WI38 (cell line): ENCODE data around the gene NHEJ1.
A peak's percentile ranks its signal among the peaks of the same experiment; 100 is the strongest.

Experiments used
- H3K4me3 ChIP-seq: 2 replicates; pipeline ENCODE4 v1.5.1; 2011; ENCODE audit warnings: low read depth, mild to moderate bottlenecking, control low read depth, low read length
- TF ChIP-seq, protein P1 (sequence below): IDR thresholded peaks from 2 replicates; pipeline ENCODE4 v1.5.1; 2012; ENCODE audit warnings: low read depth, mild to moderate bottlenecking, control low read depth, low read length

The NHEJ1 gene

DNA sequence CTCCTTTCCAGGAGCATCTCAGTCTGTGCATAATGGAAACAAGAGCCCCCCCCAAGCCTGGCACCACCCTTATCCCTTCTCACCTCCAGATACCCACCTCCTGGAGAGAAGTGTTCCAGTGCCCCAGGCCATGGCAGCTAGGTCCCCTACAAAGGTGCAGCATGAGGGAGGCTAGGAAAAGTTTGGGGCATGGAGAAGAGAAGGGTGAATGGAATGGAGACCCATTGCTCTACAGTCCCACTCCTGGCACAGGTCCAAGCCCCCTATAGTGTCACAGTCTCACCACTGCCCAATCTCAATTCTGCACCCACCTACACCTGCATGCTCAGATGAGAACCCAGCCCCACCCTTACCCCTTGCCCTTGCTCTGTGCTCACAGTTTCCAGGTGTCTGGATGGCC lies 8.3 kb upstream of the NHEJ1 start:
- no peak overlapping the region for H3K4me3 ChIP-seq

DNA sequence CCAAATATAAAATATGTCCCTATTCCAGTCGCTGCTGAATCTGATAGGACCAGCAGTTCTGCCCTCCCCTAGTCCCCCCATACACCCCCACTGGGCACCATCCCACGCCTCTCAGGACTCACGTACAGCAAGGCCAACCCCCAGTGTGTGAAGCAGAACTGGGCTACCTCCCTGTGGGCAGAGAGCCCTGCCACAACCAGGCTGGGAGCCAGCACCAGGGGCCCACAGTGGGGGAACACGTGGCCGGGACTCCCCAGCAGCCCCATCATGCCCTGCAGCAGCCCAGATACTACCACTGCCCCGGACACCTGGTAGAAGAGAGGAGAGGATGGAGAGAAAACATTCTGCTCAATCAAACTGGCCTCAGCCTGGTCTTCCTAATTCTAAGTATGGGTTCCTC lies 7.9 kb upstream of the NHEJ1 start:
- H3K4me3 ChIP-seq: no peak overlapping the region
- TF ChIP-seq, protein P1, sequence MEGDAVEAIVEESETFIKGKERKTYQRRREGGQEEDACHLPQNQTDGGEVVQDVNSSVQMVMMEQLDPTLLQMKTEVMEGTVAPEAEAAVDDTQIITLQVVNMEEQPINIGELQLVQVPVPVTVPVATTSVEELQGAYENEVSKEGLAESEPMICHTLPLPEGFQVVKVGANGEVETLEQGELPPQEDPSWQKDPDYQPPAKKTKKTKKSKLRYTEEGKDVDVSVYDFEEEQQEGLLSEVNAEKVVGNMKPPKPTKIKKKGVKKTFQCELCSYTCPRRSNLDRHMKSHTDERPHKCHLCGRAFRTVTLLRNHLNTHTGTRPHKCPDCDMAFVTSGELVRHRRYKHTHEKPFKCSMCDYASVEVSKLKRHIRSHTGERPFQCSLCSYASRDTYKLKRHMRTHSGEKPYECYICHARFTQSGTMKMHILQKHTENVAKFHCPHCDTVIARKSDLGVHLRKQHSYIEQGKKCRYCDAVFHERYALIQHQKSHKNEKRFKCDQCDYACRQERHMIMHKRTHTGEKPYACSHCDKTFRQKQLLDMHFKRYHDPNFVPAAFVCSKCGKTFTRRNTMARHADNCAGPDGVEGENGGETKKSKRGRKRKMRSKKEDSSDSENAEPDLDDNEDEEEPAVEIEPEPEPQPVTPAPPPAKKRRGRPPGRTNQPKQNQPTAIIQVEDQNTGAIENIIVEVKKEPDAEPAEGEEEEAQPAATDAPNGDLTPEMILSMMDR: no peak

More for the DNA sequence above, 8.3 kb upstream of the NHEJ1 start:
- TF ChIP-seq, protein P1: no peak

DNA sequence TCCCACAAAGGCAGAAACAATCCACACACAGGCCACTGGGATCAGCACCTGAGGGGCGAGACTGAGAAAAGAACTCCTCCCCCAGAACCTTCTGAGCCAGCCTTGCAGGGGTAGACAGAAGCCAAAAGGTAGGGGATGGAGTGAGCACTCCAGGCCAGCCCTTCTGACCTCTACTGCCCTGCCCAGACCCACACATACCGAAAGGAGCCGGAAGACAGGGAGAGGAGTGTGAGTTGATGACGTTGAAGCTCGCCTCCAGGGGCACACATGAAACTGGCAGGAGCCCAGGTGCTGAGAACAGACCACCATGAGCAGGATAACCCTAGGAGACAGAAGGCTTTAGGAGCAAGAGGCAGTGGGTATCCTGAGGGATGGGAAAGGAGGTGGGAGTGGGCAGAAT lies 7.4 kb upstream of the NHEJ1 start:
- TF ChIP-seq, protein P1: no peak
- H3K4me3 ChIP-seq: no peak overlapping the region

DNA sequence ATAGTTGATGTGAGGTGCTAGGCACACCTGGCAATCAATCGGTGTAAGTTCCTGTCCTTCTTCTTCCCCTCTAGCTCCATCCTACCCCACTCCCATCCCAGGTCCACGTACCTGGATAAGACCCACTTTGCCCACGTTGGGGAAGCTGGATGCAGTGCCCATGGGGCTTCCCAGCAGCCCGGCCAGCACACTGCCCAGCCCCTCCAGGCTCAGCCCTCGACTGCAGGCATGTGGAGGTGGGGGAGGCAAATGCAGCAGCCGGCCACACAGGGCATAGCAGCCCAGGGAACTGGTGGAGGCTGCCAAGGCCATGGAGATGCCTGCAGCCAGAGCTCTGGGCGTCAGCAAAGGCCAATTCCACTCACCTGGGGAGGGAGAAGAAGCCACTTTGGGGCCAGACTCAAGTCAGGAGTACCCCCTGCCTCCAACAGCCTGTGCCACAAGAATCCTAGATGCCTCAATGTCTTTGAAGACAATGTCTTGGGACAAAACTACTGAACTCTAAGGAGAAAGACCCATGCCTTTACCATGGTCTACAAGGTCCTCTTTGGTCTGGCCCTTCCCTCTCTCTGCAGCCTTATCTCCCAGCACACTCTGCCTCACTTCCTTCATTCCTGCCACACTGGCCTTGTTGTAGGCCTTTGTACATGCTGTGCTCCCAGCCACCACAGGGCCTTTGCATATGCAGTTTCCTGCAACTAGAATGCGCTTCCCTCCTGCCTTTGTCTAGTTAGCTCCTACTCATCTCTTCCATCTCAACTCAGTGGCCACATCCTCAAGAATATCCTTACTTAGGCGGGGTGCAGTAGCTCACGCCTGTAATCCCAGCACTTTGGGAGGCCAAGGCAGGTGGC lies 4.7 kb upstream of the NHEJ1 start:
- no peak overlapping the region for H3K4me3 ChIP-seq
- TF ChIP-seq, protein P1: no peak

DNA sequence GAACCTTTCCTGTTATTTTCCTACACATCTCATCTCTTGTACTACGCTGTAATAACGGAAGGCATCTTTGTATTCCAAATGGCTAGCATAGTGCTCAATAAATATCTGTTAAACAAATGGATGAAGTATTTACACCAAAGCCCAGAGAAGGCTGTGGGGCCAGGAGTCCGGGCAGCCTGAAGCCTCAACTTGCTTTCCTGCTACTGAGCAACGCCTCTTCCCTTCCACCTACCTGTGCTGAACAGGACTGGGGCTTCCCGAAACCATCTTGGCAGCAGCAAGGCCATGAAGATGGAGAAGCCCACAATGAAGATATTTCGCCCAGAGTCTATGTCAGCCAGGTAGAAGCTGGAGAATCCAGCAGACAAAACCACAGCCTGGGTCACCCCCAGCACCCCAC lies 2.5 kb upstream of the NHEJ1 start:
- no peak overlapping the region for H3K4me3 ChIP-seq
- TF ChIP-seq, protein P1: no peak

DNA sequence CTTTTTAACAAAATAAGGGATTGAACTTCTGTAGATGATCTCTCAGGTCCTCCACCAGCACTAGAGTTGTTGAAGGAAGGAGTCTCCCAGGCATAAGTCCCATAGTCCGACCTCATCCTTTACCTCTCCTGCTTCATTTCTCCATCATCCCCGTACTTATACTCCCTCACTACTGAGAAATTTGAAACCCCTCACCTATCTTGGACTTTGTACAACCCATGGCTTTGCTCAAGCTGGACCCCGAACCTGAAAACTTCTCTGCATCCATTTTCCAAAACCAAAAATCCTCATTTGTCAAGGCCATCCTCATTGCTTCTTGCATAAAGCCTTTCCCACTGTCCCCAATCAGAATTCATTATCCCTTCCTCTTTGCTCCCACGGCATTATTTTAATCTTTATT lies 482 bp upstream of the NHEJ1 start:
- TF ChIP-seq, protein P1: no peak
- H3K4me3 ChIP-seq: peak overlapping the region; percentile 60

DNA sequence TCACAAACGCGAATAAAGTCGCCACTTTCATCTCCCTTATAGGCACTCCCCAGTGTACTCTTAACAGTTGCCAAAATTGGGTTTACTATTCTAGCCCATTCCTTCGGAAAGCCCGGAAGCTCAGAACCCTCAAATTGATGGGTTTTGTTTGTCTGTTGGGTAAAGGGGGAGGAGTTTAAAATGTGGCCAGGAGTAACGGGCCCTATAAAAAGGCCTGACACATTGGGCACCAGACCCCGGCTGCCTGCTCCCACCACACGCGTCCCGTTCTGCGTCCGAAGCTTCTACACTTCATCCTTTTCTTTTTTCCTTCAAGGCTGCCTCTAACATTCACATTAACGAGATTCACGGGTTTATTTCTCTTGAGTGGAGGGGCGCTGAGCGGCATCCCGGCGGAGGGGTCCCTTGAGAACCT lies 837 bp downstream of the NHEJ1 start:
- TF ChIP-seq, protein P1: no peak
- H3K4me3 ChIP-seq: peak overlapping the region; percentile 60
